Right lung (tissue), 5 donors: ENCODE measurements around the gene CLEC2L. TPM values are rescaled to one million over a fixed set of nuclear protein-coding genes. Genes with fewer than 3 reads are reported as not detected.

Source experiments
- DNase-seq, 2 donors: peaks; one replicate each; pipeline ENCODE4 v3.0.0-alpha.2; 2013
- polyA plus RNA-seq, 5 donors: library from polyadenylated mRNA; unstranded; fragments of 120-200 nt; gene quantifications; one replicate each; pipeline versions ENCODE4 v1.2.1 to v1.2.3, GENCODE V29; 2013; ENCODE audit warnings: inconsistent platforms in 1 of 5, low replicate concordance in 1 of 5; ENCODE audit not compliant: insufficient read length in 5 of 5, insufficient read depth in 1 of 5

Gene CLEC2L
- polyA plus RNA-seq, 5 donors, result 0.11 to 0.78 (median 0.34) TPM; not detected in 1

DNA sequence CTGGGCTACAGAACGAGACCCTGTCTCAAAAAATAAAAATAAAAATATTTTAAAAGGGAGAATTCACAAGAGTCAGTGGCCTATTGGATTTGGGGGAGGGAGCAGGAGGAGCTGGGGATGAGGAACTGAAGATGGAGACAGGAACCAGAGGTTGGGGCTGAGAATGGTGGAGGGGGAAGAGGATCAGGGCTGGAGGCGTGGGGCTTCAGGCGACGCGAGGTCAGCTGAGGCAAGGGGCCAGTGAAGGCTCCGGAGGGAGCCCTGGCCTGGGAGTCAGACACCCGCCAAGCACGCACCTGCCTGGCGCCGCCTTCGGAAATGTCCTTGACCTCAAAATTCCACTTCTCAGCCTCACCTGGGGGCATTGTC, 671 bp upstream of the CLEC2L start:
- no peak for DNase-seq

DNA sequence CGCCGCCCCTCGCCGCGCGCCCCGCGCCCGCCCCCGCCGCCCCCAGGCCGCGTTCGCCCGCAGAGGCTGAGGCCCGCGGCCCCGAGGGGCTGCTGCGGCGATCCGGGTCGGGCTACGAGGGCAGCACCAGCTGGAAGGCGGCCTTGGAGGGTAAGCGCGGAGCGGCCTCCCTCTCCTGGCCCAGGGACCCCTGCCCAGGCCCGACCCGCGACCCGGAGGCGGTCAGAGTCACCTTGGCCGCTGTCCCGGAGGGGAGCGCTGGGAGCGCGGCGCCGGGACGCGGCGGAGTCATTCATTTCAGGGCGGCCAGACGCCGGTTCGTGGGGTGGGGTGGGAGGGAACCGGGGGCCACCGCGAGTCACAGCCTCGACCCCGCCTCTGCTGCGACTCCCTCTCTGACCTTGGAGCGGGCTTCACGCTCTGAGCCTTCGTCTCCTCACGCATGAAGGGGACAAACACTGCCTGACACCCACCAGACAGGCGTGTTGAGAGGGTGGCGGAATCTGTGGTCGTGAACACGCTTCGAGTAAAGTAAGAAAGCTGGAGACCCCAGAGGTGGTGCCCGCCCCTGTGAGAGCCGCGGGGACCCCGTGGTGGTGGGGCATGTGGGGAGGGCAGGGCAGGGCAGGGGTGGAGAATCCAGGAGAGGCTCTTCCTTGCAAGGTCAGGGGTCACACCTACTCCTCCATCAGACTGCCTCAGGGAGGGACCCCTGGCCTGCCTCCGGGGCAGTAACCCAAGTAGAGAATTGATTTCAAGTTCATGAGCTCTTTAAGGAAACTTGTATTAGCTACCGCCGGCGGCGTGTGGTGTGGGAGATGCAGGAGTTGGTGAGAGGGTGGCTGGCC, 707 bp downstream of the CLEC2L start:
- DNase-seq, result no peak

- no peak for DNase-seq
These were observed 1.8 kb downstream of the CLEC2L start for GRCh38 chr7:139525239-139525638.

DNA sequence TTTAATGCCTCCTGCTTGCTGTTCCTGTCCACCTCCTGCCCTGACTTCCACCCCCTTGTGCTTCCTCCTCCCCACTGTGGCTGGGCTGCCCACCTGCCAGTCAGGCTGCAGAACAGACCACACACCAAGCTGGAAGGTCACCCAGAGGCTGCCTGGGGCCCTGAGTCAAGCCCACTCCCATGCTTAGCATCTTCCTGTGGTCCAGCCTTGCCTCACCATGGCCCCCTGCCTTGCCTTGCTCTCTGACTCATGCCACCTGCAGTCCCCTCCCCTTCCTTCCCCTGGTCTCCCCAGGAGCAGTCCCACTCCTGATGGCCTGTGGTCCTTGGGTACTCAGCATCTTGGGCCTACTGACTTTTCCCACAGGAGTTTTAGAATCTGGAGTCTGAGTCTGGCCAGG, 2.3 kb downstream of the CLEC2L start:
- no peak for DNase-seq

GRCh38 chr7:139526578-139527544, 3.4 kb downstream of the CLEC2L start:
- no peak for DNase-seq

- DNase-seq, result no peak
These were observed 7.6 kb downstream of the CLEC2L start for GRCh38 chr7:139531094-139531493.

DNA sequence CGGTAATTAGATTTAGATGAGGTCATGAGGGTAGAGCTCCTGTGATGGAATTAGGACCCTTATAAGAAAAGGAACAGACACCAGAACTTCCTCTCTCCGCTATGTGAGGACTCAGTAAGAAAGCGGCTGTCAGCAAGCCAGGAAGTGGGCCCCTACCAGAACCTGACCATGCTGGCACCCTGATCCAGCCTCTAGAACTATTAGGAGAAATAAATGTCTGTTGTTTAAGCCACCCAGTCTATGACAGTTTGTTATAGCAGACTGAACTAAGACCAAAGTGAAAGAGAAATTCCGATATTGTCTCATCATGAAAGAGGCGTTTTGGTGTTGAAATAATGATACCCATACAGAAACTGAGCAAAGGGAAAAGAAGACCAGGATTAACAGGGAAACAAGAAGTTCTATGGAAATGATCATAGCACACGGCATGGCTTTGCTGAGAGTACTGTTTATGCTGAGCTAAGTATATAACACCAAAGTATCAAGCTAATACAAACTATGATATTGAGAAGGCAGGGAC, 9.2 kb downstream of the CLEC2L start:
- DNase-seq, result no peak

GRCh38 chr7:139534096-139534495, 10.6 kb downstream of the CLEC2L start:
- DNase-seq, result no peak

DNA sequence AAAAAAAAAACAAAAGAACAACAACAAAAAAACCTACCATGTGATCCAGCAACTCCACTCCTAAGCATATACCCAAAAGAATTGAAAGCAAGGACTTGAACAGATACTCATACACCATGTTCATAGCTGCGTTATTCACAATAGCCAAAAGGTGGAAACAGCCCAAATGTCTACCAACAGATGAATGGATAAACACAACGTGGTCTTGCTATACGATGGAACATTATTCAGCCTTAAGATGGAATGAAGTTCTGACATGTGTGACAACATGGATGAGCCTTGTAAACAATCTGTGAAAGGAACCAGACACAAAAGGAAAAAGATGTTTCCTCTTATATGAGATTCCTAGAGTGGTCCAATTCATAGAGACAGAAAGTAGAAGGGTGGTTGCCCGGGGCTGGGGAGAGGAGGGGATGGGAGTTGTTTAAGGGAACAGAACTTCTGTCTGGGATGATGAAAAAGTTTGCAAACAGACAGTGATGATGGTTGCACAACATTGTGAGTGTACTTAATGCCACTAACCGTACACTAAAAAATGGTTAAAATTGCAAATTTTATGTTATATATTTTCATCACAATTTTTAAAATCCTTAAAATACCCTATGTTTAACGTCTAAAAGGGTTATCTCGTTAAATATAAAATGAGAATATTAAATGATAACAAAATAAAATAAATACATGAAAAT, 11.6 kb downstream of the CLEC2L start:
- no peak for DNase-seq

- DNase-seq, result no peak
These were observed 12.7 kb downstream of the CLEC2L start for GRCh38 chr7:139536152-139536551.

DNA sequence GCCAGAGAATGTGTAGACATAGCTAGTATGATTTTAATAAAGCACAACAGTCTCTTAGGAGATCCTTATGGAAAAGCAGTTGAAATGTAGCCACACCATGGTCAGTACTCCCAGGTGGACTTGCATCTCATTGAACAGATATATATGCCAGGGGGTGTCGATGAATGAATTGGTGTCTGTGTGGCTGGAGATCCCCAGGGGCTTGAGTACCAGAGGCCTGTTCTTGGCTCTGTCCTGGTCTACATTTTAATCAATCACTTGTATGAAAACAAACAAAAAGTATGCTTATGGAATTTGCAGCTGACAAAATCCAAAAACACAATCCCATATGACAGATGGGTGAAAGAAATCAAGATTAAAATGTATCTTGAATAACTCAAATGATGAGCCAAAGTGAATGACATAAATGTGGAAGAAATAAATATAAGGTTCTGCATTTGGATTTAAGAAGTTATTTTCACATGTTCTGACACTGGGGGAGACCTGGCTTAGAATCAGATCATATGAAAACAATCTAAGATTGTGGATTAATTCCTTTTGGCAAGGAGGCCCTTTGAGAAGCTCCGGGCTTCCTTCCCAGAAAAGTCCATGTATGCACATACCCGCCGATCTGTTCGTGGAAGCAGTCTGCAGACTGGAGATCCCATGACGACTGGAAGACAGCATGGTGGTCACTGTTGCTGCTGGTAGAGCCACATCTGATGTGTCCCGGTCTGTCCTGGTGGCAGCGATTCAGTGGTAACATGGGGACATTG, 15.6 kb downstream of the CLEC2L start:
- DNase-seq, result peak; percentile 50 to 51

GRCh38 chr7:139540203-139540602, 16.7 kb downstream of the CLEC2L start:
- no peak for DNase-seq

- no peak for DNase-seq
These were observed 18.3 kb downstream of the CLEC2L start for GRCh38 chr7:139541600-139542307.

DNA sequence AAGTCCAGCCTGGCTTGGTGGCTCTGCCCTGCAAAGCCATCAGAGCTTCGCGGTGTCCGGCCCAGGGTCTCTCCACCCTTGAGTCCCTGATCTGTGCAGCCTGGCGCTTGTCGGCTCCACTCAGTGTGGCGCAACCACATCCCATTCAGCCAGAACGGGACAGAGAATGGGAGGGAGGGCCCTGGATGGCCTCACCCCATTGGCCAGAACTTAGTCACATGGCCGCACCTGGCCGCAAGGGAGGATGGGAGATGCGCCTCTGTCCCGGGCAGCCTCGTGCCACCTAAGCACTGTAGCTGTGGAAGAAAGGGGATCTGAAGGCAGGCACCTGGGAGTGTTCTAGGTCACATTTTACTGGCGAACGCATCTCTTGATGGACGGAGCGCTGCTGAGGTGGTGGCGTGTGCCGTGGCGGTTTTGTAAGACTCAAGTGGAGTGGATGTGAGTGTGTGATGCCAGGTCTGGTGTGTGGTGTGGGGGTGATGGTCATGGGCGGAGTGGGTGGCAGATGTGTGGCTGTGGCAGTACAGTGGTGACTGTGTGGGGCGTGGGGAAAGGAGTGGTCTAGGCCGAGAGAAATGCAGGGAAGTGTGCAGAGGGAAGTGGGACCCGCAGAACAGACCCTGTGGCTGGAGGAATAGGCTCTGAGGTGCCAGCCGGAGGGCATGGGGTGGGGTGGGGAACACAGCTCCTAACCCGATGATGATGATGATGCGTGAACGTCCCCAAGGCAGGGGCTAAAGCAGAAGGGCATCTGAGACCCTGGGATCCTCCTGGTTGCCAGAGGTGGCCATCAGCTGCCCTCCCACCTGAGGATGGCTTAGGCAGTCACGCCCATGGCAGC, 19.0 kb downstream of the CLEC2L start:
- no peak for DNase-seq

- DNase-seq, result no peak
These were observed 20.5 kb downstream of the CLEC2L start for GRCh38 chr7:139543801-139544603.

DNA sequence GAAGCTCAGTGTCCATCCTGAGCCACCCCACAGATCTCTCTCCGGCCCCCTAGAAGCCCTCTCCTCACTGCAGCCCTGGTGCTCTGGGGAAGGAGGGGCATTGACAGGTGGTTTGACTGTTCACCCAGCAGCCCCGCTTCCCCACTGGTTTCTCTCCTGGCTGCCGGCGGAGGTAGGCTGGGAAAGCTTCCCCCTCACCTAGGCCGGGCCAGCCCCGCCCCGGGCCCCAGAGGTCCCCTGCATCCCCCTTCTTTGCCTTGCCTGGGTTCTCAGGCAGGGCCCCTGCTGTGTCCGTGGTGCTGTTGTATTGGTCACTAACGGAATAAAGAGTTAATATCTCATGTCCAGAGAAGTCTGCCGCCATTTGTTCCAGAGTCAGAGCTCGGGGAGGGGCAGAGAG, 21.2 kb downstream of the CLEC2L start:
- no peak for DNase-seq

DNA sequence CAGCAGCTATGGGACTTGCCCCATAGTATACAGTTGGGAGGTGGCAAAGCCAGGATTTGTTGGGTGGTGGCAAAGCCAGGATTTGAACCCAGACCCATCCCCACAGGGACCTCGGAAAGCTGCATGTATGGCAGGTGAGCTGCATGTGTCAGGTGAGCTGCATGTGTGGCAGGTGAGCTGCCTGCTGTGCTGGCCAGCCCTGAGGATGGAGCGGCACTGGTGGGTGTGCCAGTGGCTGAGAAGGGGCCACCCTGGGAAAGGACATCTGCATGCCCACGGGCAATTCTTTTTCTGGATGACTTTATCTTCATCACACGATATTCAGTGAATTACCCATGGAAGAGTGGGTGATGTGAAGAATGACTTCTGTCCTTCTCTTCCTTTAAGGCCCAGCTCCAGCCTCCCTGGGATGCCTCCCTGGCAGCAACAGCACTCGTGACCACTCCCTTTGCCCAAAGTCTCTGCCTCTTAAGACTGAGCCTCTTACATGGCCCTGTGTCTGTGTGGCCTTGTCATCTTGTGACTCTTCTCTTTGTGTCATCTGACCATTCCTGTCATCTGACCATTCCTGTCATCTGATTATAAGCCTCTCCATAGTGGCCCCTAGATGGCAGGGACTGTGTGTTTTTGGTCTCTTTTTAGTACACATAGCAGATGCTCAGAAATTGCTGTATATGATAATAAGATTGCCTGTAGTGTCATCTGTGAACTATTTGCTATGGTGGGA, 25.0 kb downstream of the CLEC2L start:
- no peak for DNase-seq
